Measurements from ENCODE around the gene UGT8. TPM values are rescaled to one million over a fixed set of nuclear protein-coding genes. Genes with fewer than 3 reads are reported as not detected.

UGT8 gene
- total RNA-seq, 6 donors from 2014 or later = 0.67 to 2.0 (median 1.5) TPM

- no peak for TF ChIP-seq POLR2AphosphoS5 (IDR thresholded peaks at IDR 0.05)
- no peak for TF ChIP-seq CTCF (IDR thresholded peaks at IDR 0.05)
- TF ChIP-seq POLR2A (IDR thresholded peaks at IDR 0.05) = no peak
- no peak for TF ChIP-seq EP300 (IDR thresholded peaks at IDR 0.05)
- ATAC-seq (ENCODE audit: low FRiP score in 2 of 2) = no peak
- Histone ChIP-seq H3K9me3 (no peaks in the 10 kb centered on the region), H3K27ac (no peak overlapping the region), H3K4me1 (no peaks in the 10 kb centered on the region), H3K36me3 (no peaks in the 10 kb centered on the region), H3K4me3 (no peak overlapping the region), H3K27me3 (no peaks in the 10 kb centered on the region)
- DNase-seq = no peak
- WGBS, 2 donors = 59 to 63% methylated on average over 1 of the region's 1 CpG
Measured at GRCh38 chr4:114677346-114677979, 78.9 kb downstream of the UGT8 start.

- Histone ChIP-seq H3K36me3 (no peaks in the 10 kb centered on the region), H3K4me1 (no peaks in the 10 kb centered on the region), H3K27me3 (no peaks in the 10 kb centered on the region), H3K27ac (no peak overlapping the region), H3K9me3 (no peaks in the 10 kb centered on the region), H3K4me3 (no peak overlapping the region)
- ATAC-seq (ENCODE audit: low FRiP score in 2 of 2) (no peak), DNase-seq (no peak)
- TF ChIP-seq POLR2A (IDR thresholded peaks at IDR 0.05) (no peak), CTCF (IDR thresholded peaks at IDR 0.05) (no peak), POLR2AphosphoS5 (IDR thresholded peaks at IDR 0.05) (no peak), EP300 (IDR thresholded peaks at IDR 0.05) (no peak)
Measured at GRCh38 chr4:114684462-114684861, 85.9 kb downstream of the UGT8 start.

GRCh38 chr4:114688059-114688458 lies 89.5 kb downstream of the UGT8 start:
- ATAC-seq (ENCODE audit: low FRiP score in 2 of 2) (no peak), DNase-seq (no peak)
- H3K27ac ChIP-seq = no peak overlapping the region
- TF ChIP-seq CTCF (IDR thresholded peaks at IDR 0.05) (no peak), EP300 (IDR thresholded peaks at IDR 0.05) (no peak), POLR2A (IDR thresholded peaks at IDR 0.05) (no peak), POLR2AphosphoS5 (IDR thresholded peaks at IDR 0.05) (no peak)
- H3K27me3 ChIP-seq = no peaks in the 10 kb centered on the region
- H3K9me3 ChIP-seq = no peaks in the 10 kb centered on the region
- no peaks in the 10 kb centered on the region for H3K36me3 ChIP-seq
- 68 to 74% methylated on average over 3 of the region's 3 CpGs for WGBS, 2 donors
- no peaks in the 10 kb centered on the region for H3K4me1 ChIP-seq
- H3K4me3 ChIP-seq = no peak overlapping the region

- no peak overlapping the region for H3K4me3 ChIP-seq
- no peak for ATAC-seq (ENCODE audit: low FRiP score in 2 of 2)
- no peak for DNase-seq
- TF ChIP-seq POLR2A (IDR thresholded peaks at IDR 0.05) (no peak), EP300 (IDR thresholded peaks at IDR 0.05) (no peak), POLR2AphosphoS5 (IDR thresholded peaks at IDR 0.05) (no peak), CTCF (IDR thresholded peaks at IDR 0.05) (no peak)
- no peaks in the 10 kb centered on the region for H3K36me3 ChIP-seq
- H3K4me1 ChIP-seq = no peaks in the 10 kb centered on the region
- H3K27ac ChIP-seq = no peak overlapping the region
- no peaks in the 10 kb centered on the region for H3K9me3 ChIP-seq
- H3K27me3 ChIP-seq = no peaks in the 10 kb centered on the region
Measured at GRCh38 chr4:114690571-114690970, 92.0 kb downstream of the UGT8 start.

GRCh38 chr4:114691865-114692264 lies 93.3 kb downstream of the UGT8 start:
- WGBS, 2 donors = 54 to 79% methylated on average over 1 of the region's 1 CpG
- DNase-seq = no peak
- H3K4me1 ChIP-seq = no peaks in the 10 kb centered on the region

More at GRCh38 chr4:114691865-114692264, 93.3 kb downstream of the UGT8 start:
- no peaks in the 10 kb centered on the region for H3K27me3 ChIP-seq
- H3K4me3 ChIP-seq = no peak overlapping the region
- TF ChIP-seq POLR2AphosphoS5 (IDR thresholded peaks at IDR 0.05) = no peak
- TF ChIP-seq POLR2A (IDR thresholded peaks at IDR 0.05) = no peak
- TF ChIP-seq EP300 (IDR thresholded peaks at IDR 0.05) = no peak
- no peak for TF ChIP-seq CTCF (IDR thresholded peaks at IDR 0.05)
- H3K36me3 ChIP-seq = no peaks in the 10 kb centered on the region
- no peaks in the 10 kb centered on the region for H3K9me3 ChIP-seq
- no peak overlapping the region for H3K27ac ChIP-seq
- no peak for ATAC-seq (ENCODE audit: low FRiP score in 2 of 2)

All from upper lobe of left lung (tissue), 6 donors.